BJ (cell line): ENCODE data around the gene HES7. TPM values are rescaled to one million over a fixed set of nuclear protein-coding genes. Genes with fewer than 3 reads are reported as not detected.
A peak's percentile ranks its signal among the peaks of the same experiment; 100 is the strongest.

Experiments
- CTCF ChIA-PET: fragments of 350-600 bp; formaldehyde crosslinking; extraction: SDS; loops from one replicate; lab custom pipeline; 2021; ENCODE audit warnings: antibody characterized with exemption, inconsistent platforms; lab: Yijun Ruan, JAX
- POLR2A ChIA-PET: fragments of 300-600 bp; sonication (Branson Sonifier 250); formaldehyde crosslinking; extraction: SDS; loops from one replicate; lab custom pipeline; 2021; ENCODE audit warnings: antibody characterized with exemption; lab: Charles Lee
- DNase-seq: peaks from one replicate; pipeline ENCODE4 v3.0.0-alpha.2; 2011; ENCODE audit warnings: low read depth
- H3K27me3 ChIP-seq: 2 replicates; pipeline ENCODE4 v1.6.0; 2011; ENCODE audit warnings: low read length; ENCODE audit not compliant: control insufficient read depth, insufficient read depth
- H3K36me3 ChIP-seq: 2 replicates; pipeline ENCODE4 v1.5.1; 2011; ENCODE audit warnings: low read length; ENCODE audit not compliant: control insufficient read depth, insufficient read depth
- H3K4me3 ChIP-seq: 2 replicates; pipeline ENCODE4 v1.5.1; 2011; ENCODE audit warnings: low read depth, mild to moderate bottlenecking, control low read depth, low read length
- polyA plus RNA-seq: library from polyadenylated mRNA; depleted of rRNA; stranded (reverse); fragments of >200 nt; gene quantifications from 2 replicates; pipeline ENCODE4 v1.2.3, GENCODE V29; 2011
- TF ChIP-seq, protein P1 (sequence below): IDR thresholded peaks from 2 replicates; pipeline ENCODE4 v1.5.1; 2011; ENCODE audit warnings: low read depth, mild to moderate bottlenecking, control low read depth, inconsistent platforms, low read length, moderate library complexity; ENCODE audit not compliant: insufficient read depth

Gene HES7
- polyA plus RNA-seq, 1 experiment = not detected

DNA sequence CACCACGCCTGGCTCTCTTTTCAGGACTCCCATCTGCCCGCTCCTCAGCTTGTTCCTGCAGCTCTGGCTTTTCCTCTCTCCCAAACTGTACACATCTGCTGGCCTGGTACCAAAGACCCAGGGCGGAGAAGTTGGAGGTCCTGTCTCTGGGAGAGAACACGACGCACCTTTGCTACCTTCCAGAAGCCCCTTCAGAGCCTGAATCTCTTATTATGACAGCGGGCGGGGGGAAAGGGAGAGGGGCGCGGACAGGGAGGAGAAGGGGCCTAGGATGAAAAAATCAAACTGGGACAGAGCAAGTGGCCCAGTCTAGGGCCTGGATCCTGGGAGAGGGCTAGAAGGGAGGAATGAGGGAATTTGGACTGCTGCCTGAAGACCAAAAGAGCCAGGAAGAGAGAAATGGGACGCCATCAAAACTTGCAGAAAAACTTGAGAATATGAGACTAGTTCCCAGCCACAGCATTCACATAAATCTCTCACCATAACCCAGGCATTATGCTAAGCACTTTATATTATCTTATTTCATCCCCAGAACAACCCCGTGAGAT, 30.8 kb upstream of the HES7 start:
- no peak for DNase-seq
- TF ChIP-seq, protein P1, sequence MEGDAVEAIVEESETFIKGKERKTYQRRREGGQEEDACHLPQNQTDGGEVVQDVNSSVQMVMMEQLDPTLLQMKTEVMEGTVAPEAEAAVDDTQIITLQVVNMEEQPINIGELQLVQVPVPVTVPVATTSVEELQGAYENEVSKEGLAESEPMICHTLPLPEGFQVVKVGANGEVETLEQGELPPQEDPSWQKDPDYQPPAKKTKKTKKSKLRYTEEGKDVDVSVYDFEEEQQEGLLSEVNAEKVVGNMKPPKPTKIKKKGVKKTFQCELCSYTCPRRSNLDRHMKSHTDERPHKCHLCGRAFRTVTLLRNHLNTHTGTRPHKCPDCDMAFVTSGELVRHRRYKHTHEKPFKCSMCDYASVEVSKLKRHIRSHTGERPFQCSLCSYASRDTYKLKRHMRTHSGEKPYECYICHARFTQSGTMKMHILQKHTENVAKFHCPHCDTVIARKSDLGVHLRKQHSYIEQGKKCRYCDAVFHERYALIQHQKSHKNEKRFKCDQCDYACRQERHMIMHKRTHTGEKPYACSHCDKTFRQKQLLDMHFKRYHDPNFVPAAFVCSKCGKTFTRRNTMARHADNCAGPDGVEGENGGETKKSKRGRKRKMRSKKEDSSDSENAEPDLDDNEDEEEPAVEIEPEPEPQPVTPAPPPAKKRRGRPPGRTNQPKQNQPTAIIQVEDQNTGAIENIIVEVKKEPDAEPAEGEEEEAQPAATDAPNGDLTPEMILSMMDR = no peak
- POLR2A ChIA-PET = interaction anchor here (1.2 kb wide), 1 partner anchor 19 kb away, joined by 3 read pairs; no protein-coding TSS in a partner anchor
- no peak overlapping the region for H3K4me3 ChIP-seq
- no peaks in the 10 kb centered on the region for H3K27me3 ChIP-seq
- peaks cover 9% of the 10 kb centered on the region for H3K36me3 ChIP-seq
- CTCF ChIA-PET = interaction anchor here (0.8 to 4.2 kb wide), 6 partner anchors 9 to 67 kb away, joined by 3 to 22 read pairs (median 4); no protein-coding TSS in a partner anchor

DNA sequence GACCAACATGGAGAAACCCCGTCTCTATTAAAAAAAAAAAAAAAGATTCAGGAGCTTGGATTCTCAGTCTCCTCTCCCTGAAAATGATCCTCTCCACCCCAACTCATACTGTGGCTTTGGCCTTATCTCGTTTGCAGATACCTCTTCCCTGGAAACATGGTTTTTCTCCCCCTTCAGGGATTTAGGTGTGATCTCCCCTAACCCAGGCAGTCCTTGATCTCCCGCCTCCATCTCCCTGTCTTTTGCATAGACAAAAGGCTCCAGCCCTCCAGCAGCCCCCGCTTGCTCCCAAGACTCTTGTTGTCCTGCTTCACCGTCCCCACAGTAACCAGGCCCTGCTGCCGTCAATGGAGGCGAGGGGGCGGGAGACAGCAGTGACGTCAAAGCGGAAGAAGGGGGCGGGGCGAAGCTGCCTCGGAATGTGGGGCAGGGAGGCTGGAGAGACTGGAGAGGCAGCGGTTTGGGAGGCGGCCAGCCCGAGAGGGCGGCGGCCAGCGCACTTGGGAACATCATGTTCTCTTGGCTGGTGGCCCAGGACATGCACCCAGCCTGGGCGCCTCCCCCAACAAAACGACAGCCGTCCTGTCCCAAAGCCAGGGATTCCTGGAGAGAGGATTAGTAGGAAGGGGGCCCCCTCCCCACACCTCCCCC, 30.2 kb upstream of the HES7 start:
- Histone ChIP-seq H3K4me3 (no peak overlapping the region), H3K36me3 (peaks cover 9% of the 10 kb centered on the region), H3K27me3 (no peaks in the 10 kb centered on the region)
- POLR2A ChIA-PET = interaction anchor here (1.2 kb wide), 1 partner anchor 19 kb away, joined by 3 read pairs; no protein-coding TSS in a partner anchor
- CTCF ChIA-PET = interaction anchor here (0.8 to 2.0 kb wide), 6 partner anchors 10 to 68 kb away, joined by 3 to 9 read pairs (median 4); no protein-coding TSS in a partner anchor
- TF ChIP-seq, protein P1 = no peak
- DNase-seq = peak; percentile 97

DNA sequence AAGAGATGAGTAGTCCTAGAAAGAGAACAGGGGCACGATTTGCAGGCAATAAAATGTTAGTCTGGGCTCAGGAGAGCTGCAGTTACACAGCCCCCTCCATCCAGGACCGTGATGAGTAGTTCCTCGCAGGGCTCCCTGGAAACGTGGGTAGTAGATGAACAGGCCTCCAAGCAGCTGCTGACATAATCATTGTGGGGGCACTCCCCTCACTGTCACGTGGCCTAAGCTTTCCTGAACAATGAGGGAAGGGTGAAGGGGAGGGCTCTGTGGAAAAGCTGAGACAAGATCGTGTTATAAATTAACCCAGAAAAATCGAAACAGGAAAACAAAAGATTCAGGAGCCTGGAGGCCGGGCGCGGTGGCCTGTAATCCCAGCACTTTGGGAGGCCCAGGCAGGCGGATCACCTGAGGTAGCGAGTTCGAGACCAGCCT, 29.6 kb upstream of the HES7 start:
- Histone ChIP-seq H3K36me3 (peaks cover 11% of the 10 kb centered on the region), H3K4me3 (no peak overlapping the region), H3K27me3 (no peaks in the 10 kb centered on the region)
- DNase-seq = peak; percentile 77
- TF ChIP-seq, protein P1 = no peak
- ChIA-PET POLR2A (interaction anchor here (1.2 kb wide), 1 partner anchor 20 kb away, joined by 3 read pairs; no protein-coding TSS in a partner anchor), CTCF (interaction anchor here (0.8 to 2.0 kb wide), 6 partner anchors 11 to 68 kb away, joined by 3 to 9 read pairs (median 4); no protein-coding TSS in a partner anchor)

DNA sequence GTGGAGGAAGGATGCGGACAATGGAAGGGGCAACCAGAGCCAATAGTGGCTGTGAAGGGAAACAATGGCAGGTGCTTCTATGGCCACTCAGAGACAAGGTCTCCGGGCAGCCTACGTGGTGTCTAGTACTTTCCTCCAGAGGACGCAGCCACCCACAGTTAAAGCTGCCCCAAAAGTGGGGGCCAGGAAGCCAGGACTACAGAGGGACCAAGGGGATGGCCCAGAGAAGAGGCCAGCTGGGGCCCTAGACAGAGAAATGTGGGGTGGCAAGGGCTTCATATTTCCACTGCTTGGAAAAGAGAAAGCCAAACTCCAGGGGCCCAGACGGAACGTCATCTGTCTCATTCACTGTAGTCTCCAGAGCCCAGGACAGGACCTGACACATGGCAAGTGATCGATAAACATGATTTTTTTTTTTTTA, 29.1 kb upstream of the HES7 start:
- Histone ChIP-seq H3K36me3 (peaks cover 16% of the 10 kb centered on the region), H3K27me3 (no peaks in the 10 kb centered on the region), H3K4me3 (no peak overlapping the region)
- no peak for DNase-seq
- ChIA-PET CTCF (interaction anchor here (1.1 to 2.0 kb wide), 3 partner anchors 13 to 33 kb away, joined by 3 to 9 read pairs (median 4); no protein-coding TSS in a partner anchor), POLR2A (no interaction called here)
- TF ChIP-seq, protein P1 = no peak
